ENCODE measurements around the gene NFX1.
A peak's percentile ranks its signal among the peaks of the same experiment; 100 is the strongest.
"Not testable (repeated sequence)": the region's sequence is repeated elsewhere in the genome, so short reads cannot be mapped to it uniquely, and the experiment has no call there.

Gene NFX1

DNA sequence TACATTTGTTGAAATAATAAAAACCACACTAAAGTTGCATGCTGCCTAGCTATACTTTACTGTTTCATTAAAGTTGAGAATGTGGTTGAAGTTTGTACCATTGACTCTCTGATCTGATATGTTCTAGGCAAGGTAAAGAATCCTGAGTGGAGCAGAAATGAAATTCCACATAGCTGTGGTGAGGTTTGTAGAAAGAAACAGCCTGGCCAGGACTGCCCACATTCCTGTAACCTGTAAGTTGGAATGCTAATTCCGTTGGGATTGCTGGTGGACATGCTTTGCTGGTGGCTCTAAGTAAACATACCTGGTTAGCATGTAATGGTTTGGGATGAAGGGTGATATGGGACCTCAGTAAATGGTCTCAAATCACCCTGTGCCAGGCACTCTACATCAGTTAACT lies 16.8 kb downstream of the NFX1 start:
- H3K4me1 Mint-ChIP-seq (ENCODE audit: low read depth), result peaks cover 11% of the 10 kb centered on the region
- DNase-seq (ENCODE audit: low spot score), result no peak
- H3K4me3 Mint-ChIP-seq, result no peak overlapping the region
- H3K27ac Mint-ChIP-seq, result no peak overlapping the region
- H3K27me3 Mint-ChIP-seq (ENCODE audit: low read depth), result no peaks in the 10 kb centered on the region
- H3K9me3 Mint-ChIP-seq, result no peaks in the 10 kb centered on the region
- H3K36me3 Mint-ChIP-seq (ENCODE audit: low read depth), result peaks cover 34% of the 10 kb centered on the region

DNA sequence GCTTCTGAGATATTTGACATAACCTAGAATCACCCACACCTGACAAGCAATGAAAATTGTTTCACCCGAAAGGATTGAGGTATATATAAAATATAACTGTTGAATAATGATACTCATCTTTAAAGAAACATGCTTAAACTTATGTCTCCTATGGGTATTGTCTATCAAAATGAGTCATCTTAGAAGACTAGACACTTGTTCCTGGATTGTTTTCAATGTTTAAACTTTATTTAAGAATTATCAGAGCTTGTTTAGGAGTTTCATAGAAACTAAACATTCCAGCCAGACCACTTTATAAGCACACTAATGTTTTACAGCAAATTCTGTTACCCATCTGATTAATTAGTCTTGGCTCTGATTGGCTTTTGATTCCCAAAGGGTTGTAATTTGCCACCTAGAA lies 19.6 kb downstream of the NFX1 start:
- no peak overlapping the region for H3K4me3 Mint-ChIP-seq
- no peak overlapping the region for H3K27ac Mint-ChIP-seq
- H3K27me3 Mint-ChIP-seq (ENCODE audit: low read depth), result no peaks in the 10 kb centered on the region
- no peaks in the 10 kb centered on the region for H3K9me3 Mint-ChIP-seq
- DNase-seq (ENCODE audit: low spot score), result no peak
- peaks cover 4% of the 10 kb centered on the region for H3K4me1 Mint-ChIP-seq (ENCODE audit: low read depth)
- H3K36me3 Mint-ChIP-seq (ENCODE audit: low read depth), result peaks cover 40% of the 10 kb centered on the region

DNA sequence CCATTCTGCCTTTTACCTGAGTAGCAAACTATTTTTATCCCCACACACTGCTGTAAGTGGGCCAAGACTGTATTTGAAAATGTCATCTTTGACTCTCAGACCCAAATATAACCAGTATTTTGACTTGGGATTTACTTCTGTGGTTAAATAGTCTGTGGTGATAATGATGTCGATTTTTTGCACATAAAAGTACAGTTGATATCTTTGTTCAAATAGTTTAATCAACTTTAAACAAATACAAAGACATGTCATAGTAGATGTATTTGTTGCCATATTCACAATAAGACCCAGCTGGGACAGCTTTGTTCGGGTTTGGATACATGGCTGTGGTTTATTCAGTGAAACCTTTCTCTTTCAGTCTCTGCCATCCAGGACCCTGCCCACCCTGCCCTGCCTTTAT lies 20.4 kb downstream of the NFX1 start:
- Mint-ChIP-seq H3K36me3 (ENCODE audit: low read depth) (peaks cover 45% of the 10 kb centered on the region), H3K4me3 (no peak overlapping the region), H3K9me3 (no peaks in the 10 kb centered on the region), H3K27me3 (ENCODE audit: low read depth) (no peaks in the 10 kb centered on the region), H3K4me1 (ENCODE audit: low read depth) (peaks cover 4% of the 10 kb centered on the region), H3K27ac (no peak overlapping the region)
- no peak for DNase-seq (ENCODE audit: low spot score)

DNA sequence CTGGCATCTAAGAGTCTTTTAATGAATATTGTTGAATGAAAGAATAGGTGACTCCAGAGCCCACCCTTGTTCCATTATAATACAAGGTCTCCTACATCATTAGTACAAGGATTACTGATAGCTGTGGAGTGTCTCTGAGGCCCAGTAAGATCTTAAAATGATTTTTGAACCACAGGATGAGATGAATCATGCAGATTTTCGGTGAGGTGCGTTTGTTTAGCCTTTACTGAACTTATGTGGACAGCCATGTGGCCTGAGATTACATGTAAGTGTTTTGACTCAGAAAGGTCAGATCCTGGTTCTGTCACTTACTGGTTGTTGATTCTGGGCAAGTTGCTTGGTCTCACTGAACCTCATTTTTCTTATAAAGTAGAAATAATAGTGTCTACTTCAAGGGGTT lies 21.6 kb downstream of the NFX1 start:
- Mint-ChIP-seq H3K4me1 (ENCODE audit: low read depth) (peaks cover 4% of the 10 kb centered on the region), H3K27me3 (ENCODE audit: low read depth) (no peaks in the 10 kb centered on the region), H3K4me3 (no peak overlapping the region), H3K9me3 (no peaks in the 10 kb centered on the region), H3K36me3 (ENCODE audit: low read depth) (peaks cover 52% of the 10 kb centered on the region), H3K27ac (no peak overlapping the region)
- peak; percentile 47 for DNase-seq (ENCODE audit: low spot score)

DNA sequence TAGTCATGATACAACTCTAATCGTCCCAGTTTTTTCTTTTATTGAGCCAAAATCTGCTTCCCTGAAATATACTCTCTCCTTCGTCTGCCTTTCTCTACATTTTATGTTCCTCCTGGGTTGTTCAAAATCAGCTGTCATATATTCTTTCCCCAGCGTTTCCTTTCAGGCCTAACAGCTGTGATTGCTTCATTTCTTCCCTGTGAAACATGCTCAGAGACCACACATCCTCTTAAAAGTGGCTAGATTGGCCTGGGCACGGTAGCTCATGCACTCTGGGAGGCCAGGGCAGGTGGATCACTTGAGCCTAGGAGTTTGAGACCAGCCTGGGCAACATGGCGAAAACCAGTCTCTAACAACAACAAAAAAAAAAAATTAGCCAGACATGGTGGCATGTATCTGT lies 25.1 kb downstream of the NFX1 start:
- Mint-ChIP-seq H3K9me3 (no peaks in the 10 kb centered on the region), H3K4me1 (ENCODE audit: low read depth) (peaks cover 1% of the 10 kb centered on the region), H3K36me3 (ENCODE audit: low read depth) (peaks cover 62% of the 10 kb centered on the region), H3K4me3 (no peak overlapping the region), H3K27ac (no peak overlapping the region), H3K27me3 (ENCODE audit: low read depth) (no peaks in the 10 kb centered on the region)
- DNase-seq (ENCODE audit: low spot score), result no peak

DNA sequence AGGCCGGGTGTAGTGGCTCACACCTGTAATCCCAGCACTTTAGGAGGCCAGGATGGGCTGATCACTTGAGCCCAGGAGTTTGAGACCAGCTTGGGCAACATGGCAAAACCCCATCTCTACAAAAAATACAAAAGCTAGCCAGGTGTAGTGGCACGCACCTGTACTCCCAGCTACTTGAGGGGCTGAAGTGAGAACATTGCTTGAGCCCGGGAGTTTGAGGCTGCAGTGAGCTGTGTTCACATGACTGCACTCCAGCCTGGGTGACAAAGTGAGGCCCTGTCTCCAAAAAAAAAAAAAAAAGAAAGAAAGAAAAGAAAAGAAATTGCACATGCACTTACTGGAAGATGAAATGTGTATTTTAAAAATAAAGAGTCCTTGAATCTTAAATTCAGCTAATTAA lies 26.8 kb downstream of the NFX1 start:
- not testable (repeated sequence) for H3K9me3 Mint-ChIP-seq; DNase-seq (ENCODE audit: low spot score); H3K27ac Mint-ChIP-seq; H3K4me3 Mint-ChIP-seq; H3K4me1 Mint-ChIP-seq (ENCODE audit: low read depth); H3K27me3 Mint-ChIP-seq (ENCODE audit: low read depth)
- peaks cover 62% of the 10 kb centered on the region for H3K36me3 Mint-ChIP-seq (ENCODE audit: low read depth)

DNA sequence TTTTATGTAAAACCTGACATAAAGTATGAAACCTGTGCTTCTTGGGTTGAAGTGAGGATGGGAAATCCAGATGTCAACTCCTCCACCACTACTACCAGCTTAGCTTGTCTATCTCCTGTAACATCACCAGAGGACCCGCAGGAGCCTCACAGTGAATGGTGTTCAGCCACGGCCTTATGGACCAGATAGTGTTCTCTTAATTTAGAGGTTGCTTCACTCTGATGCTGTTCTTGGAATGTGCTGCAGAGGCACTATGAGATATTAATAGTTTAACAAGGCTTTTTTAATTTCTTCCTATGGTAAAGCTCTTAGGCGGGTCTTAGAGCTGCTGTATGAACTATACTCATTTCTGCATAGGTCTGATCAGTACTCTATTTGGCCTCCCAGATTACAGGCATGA lies 27.9 kb downstream of the NFX1 start:
- Mint-ChIP-seq H3K9me3 (no peaks in the 10 kb centered on the region), H3K27ac (no peak overlapping the region), H3K4me1 (ENCODE audit: low read depth) (no peaks in the 10 kb centered on the region), H3K4me3 (no peak overlapping the region), H3K27me3 (ENCODE audit: low read depth) (no peaks in the 10 kb centered on the region), H3K36me3 (ENCODE audit: low read depth) (peaks cover 66% of the 10 kb centered on the region)
- no peak for DNase-seq (ENCODE audit: low spot score)

DNA sequence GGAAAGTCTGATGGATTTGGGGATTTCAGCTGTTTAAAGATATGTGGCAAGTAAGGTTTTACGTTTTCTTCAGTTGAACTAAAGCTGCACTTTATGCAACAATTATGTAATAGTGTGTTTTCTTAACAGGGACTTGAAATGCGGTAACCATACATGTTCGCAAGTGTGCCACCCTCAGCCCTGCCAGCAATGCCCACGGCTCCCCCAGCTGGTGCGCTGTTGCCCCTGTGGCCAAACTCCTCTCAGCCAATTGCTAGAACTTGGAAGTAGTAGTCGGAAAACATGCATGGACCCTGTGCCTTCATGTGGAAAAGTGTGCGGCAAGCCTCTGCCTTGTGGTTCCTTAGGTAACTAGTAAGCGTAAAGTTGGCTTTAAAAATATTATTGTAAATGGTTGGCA lies 28.5 kb downstream of the NFX1 start:
- Mint-ChIP-seq H3K27me3 (ENCODE audit: low read depth) (no peaks in the 10 kb centered on the region), H3K36me3 (ENCODE audit: low read depth) (peaks cover 61% of the 10 kb centered on the region), H3K27ac (no peak overlapping the region), H3K9me3 (no peaks in the 10 kb centered on the region), H3K4me3 (no peak overlapping the region), H3K4me1 (ENCODE audit: low read depth) (no peaks in the 10 kb centered on the region)
- DNase-seq (ENCODE audit: low spot score), result no peak

DNA sequence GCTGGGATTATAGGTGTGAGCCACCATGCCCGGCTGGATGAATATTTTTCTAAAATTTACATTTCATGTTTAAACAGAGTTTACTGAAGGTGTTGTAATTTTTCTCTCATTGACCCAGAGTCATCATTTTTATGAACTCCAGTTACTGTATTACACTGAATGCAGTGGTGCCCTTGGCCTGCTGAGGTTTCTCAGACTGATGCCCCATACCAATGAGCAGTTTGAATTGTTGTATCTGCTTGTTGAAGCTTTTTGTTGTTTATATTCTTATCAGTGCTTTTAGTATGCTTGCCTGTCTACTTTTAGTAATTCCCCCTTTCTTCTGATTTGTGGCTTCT lies 29.9 kb downstream of the NFX1 start:
- no peaks in the 10 kb centered on the region for H3K9me3 Mint-ChIP-seq
- H3K36me3 Mint-ChIP-seq (ENCODE audit: low read depth), result peaks cover 66% of the 10 kb centered on the region
- H3K4me3 Mint-ChIP-seq, result no peak overlapping the region
- no peak for DNase-seq (ENCODE audit: low spot score)
- no peak overlapping the region for H3K27ac Mint-ChIP-seq
- no peaks in the 10 kb centered on the region for H3K27me3 Mint-ChIP-seq (ENCODE audit: low read depth)
- no peaks in the 10 kb centered on the region for H3K4me1 Mint-ChIP-seq (ENCODE audit: low read depth)

DNA sequence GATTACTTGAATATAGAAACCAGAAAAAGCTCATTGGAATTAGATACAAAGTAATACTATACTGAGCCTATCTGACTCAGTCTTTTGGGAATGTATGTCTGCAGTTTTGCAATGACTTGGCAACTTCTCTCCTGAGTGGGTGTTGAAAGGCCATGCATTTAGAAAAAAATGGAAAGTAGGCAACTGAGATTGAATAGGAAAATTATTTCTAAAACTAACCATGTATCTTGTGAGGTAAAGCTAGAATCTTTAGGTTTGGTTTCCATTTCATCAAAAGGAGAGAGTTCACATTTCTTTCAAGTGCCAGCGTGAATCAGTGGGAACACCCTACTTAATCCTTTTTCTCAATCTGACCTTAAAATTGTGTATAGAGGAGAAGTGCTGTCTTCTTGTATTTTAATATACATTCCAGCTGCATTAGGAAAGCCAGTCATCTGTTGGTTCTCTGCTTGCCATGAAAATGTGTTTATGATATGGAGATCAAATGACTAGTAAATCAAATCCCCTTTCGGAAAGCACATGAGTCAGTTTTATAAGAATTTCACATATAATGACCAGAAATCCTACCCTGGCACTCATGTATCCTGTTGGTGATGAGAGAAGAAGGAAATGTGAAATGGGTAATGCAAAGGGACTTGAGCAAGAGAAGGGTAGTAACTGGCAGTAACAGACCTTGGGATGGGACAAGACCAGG lies 30.4 kb downstream of the NFX1 start:
- H3K27ac Mint-ChIP-seq, result no peak overlapping the region
- peak; percentile 17 for DNase-seq (ENCODE audit: low spot score)
- H3K4me1 Mint-ChIP-seq (ENCODE audit: low read depth), result no peaks in the 10 kb centered on the region
- H3K4me3 Mint-ChIP-seq, result no peak overlapping the region
- no peaks in the 10 kb centered on the region for H3K27me3 Mint-ChIP-seq (ENCODE audit: low read depth)
- H3K36me3 Mint-ChIP-seq (ENCODE audit: low read depth), result peaks cover 65% of the 10 kb centered on the region
- H3K9me3 Mint-ChIP-seq, result no peaks in the 10 kb centered on the region

DNA sequence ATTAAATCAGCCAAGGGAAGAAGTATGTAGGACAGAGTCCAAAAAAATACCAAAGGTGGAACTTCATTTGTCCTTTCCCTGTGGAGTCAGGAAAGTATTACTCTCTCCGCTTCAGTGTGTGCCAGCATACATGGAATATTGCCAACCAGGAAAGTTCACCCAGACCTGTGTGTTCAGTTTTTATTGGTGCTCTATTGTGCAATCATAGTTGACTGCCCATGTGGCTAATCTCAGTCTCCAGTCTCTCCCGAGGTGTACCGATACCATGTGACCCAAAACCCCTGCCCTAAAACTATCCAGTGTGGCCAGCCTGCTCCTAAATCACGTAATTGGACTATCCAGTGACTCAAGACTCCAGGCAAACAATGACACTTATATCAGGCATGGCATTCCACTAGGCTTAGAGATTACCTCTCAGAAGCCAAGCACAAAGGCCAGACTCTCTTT lies 38.8 kb downstream of the NFX1 start:
- H3K27ac Mint-ChIP-seq, result no peak overlapping the region
- peaks cover 53% of the 10 kb centered on the region for H3K36me3 Mint-ChIP-seq (ENCODE audit: low read depth)

DNA sequence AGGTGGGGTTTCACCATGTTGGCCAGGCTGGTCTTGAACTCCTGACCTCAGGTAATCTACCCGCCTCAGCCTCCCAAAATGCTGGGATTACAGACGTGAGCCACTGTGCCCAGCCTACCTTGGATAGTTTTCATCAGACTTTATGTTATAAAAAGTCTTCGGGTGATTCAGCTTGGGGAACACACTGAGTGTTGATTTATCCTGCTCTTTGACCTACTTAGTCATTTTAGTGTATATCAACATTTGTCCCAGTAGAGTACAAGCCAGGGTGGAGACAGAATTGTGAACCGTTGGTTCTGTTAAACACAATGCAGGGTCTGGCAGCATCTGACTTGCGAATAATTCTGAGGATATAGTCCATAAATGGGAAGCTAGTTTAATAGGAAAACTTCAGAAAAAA lies 39.7 kb downstream of the NFX1 start:
- Mint-ChIP-seq H3K9me3 (no peaks in the 10 kb centered on the region), H3K27me3 (ENCODE audit: low read depth) (no peaks in the 10 kb centered on the region), H3K36me3 (ENCODE audit: low read depth) (peaks cover 48% of the 10 kb centered on the region), H3K27ac (no peak overlapping the region), H3K4me3 (no peak overlapping the region), H3K4me1 (ENCODE audit: low read depth) (no peaks in the 10 kb centered on the region)
- DNase-seq (ENCODE audit: low spot score), result no peak

More for the DNA sequence above, 38.8 kb downstream of the NFX1 start:
- Mint-ChIP-seq H3K4me1 (ENCODE audit: low read depth) (no peaks in the 10 kb centered on the region), H3K27me3 (ENCODE audit: low read depth) (no peaks in the 10 kb centered on the region), H3K4me3 (no peak overlapping the region), H3K9me3 (no peaks in the 10 kb centered on the region)
- no peak for DNase-seq (ENCODE audit: low spot score)

DNA sequence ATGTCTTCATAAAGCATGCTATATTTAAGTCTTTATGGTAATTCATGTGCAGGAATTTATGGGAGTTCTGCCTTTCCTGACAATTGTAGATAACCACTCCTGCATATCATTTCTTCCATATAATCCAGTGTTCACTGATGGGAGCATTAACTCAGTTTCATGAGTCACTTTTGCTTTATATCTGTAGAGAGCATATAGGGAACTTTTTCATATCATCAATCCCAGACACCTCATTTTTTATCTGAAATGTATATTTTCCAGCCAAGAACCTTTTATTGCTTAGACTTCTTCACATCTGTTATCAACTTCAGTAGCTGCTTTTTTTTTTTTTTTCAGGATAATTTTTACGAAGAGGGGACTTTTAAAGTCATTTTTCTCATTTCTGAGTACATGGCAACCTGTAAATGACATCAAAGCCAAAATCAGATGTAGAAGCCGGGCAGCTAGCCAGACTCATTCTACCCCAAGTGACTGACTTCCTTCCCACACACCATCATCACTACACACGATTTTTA lies 41.1 kb downstream of the NFX1 start:
- DNase-seq (ENCODE audit: low spot score), result no peak
- H3K27me3 Mint-ChIP-seq (ENCODE audit: low read depth), result no peaks in the 10 kb centered on the region
- H3K36me3 Mint-ChIP-seq (ENCODE audit: low read depth), result peaks cover 50% of the 10 kb centered on the region
- H3K4me1 Mint-ChIP-seq (ENCODE audit: low read depth), result no peaks in the 10 kb centered on the region
- no peaks in the 10 kb centered on the region for H3K9me3 Mint-ChIP-seq
- no peak overlapping the region for H3K4me3 Mint-ChIP-seq
- H3K27ac Mint-ChIP-seq, result no peak overlapping the region

DNA sequence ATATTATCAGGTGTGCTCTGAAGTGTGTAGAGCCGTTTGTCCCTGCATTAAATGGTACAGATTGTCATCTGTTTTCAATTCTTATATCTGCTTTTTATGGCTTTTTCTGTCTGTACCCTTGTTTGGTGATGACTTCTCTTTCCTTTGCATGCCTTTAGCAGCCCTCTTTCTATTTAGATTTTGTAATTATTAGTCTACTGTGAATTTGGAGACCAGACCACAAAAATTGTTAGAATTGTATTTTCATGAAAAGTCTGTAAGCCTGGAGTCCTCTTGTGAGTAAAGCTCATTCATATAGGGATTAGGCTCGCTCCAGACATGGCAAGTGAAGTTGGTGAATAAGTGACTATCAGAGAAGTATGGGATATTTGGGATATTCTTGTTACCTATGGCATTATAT lies 41.7 kb downstream of the NFX1 start:
- H3K27ac Mint-ChIP-seq, result no peak overlapping the region
- DNase-seq (ENCODE audit: low spot score), result no peak
- no peak overlapping the region for H3K4me3 Mint-ChIP-seq
- peaks cover 48% of the 10 kb centered on the region for H3K36me3 Mint-ChIP-seq (ENCODE audit: low read depth)
- H3K27me3 Mint-ChIP-seq (ENCODE audit: low read depth), result no peaks in the 10 kb centered on the region
- no peaks in the 10 kb centered on the region for H3K9me3 Mint-ChIP-seq
- H3K4me1 Mint-ChIP-seq (ENCODE audit: low read depth), result no peaks in the 10 kb centered on the region

DNA sequence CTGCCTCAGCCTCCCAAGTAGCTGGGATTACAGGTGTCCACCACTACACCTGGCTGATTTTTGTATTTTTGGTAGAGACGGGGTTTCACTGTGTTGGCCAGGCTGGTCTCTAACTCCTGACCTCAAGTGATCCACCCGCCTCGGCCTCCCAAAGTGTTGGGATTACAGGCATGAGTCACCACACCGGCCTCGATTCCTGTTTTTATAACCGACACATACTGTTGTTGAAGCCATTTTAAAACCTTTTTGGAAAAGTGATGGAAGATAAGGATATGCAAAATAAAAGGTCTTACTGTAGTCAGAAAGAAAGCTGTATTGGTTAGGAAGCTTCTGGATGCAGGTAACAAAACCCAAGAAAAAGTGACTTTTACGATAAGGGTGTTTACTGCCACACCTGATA lies 42.6 kb downstream of the NFX1 start:
- not testable (repeated sequence) for DNase-seq (ENCODE audit: low spot score); H3K4me1 Mint-ChIP-seq (ENCODE audit: low read depth); H3K27ac Mint-ChIP-seq; H3K9me3 Mint-ChIP-seq; H3K27me3 Mint-ChIP-seq (ENCODE audit: low read depth); H3K4me3 Mint-ChIP-seq
- H3K36me3 Mint-ChIP-seq (ENCODE audit: low read depth), result peaks cover 57% of the 10 kb centered on the region
